Karpas-422 (cell line): Measurements from ENCODE around the gene ADAMTS14. TPM values are rescaled to one million over a fixed set of nuclear protein-coding genes. Genes with fewer than 3 reads are reported as not detected.

ENCODE experiments used
- DNase-seq: peaks from one replicate; pipeline ENCODE4 v3.0.0-alpha.2; 2015
- H2AFZ ChIP-seq: fragments of 200-600 bp; sonication (generic); 2 replicates; pipeline ENCODE4 v1.6.1; 2014; ENCODE audit warnings: antibody characterized with exemption, low read length, mixed read lengths
- H3K27ac ChIP-seq: fragments of 200-600 bp; sonication (generic); 2 replicates; pipeline ENCODE4 v1.5.1; 2014; ENCODE audit warnings: mild to moderate bottlenecking, low read length, moderate library complexity
- H3K27me3 ChIP-seq: fragments of 200-600 bp; sonication (generic); 2 replicates; pipeline ENCODE4 v1.6.1; 2014; ENCODE audit warnings: low read length, mixed read lengths
- H3K36me3 ChIP-seq: fragments of 200-600 bp; sonication (generic); 2 replicates; pipeline ENCODE4 v1.6.1; 2014; ENCODE audit warnings: low read length, mixed read lengths; ENCODE audit not compliant: insufficient read depth
- H3K4me1 ChIP-seq: fragments of 200-600 bp; sonication (generic); 2 replicates; pipeline ENCODE4 v1.6.1; 2014; ENCODE audit warnings: mild to moderate bottlenecking, low read length, mixed read lengths
- H3K4me2 ChIP-seq: fragments of 200-600 bp; sonication (generic); 2 replicates; pipeline ENCODE4 v1.6.1; 2014; ENCODE audit warnings: low read length, low read depth, mild to moderate bottlenecking; ENCODE audit not compliant: poor library complexity, severe bottlenecking
- H3K4me3 ChIP-seq: fragments of 200-600 bp; sonication (generic); 2 replicates; pipeline ENCODE4 v1.5.1; 2014; ENCODE audit warnings: mild to moderate bottlenecking, antibody characterized with exemption, low read length, mixed read lengths
- H3K79me2 ChIP-seq: fragments of 200-600 bp; sonication (generic); 2 replicates; pipeline ENCODE4 v1.6.1; 2014; ENCODE audit warnings: mild to moderate bottlenecking, low read length, mixed read lengths
- H3K9ac ChIP-seq: fragments of 200-600 bp; sonication (generic); 2 replicates; pipeline ENCODE4 v1.6.0; 2014; ENCODE audit warnings: low read length
- H3K9me2 ChIP-seq: fragments of 200-600 bp; sonication (generic), shearing (Covaris generic); replicated peaks from 2 replicates; pipeline ENCODE4 v1.6.0; 2014; ENCODE audit warnings: mild to moderate bottlenecking, low read length, moderate library complexity; ENCODE audit not compliant: insufficient read depth
- H3K9me3 ChIP-seq: fragments of 300-700, 200-600 bp; sonication (generic); 2 replicates; pipeline ENCODE4 v1.6.1; 2014; ENCODE audit warnings: low read length, mixed read lengths
- H4K20me1 ChIP-seq: fragments of 200-600 bp; sonication (generic); 2 replicates; pipeline ENCODE4 v1.6.1; 2014; ENCODE audit warnings: mild to moderate bottlenecking, antibody characterized with exemption, low read length, low read depth; ENCODE audit not compliant: insufficient read depth
- small RNA-seq: library from RNA; depleted of rRNA; stranded (forward); fragments of <200 nt; gene quantifications from one replicate; pipeline ENCODE3, GENCODE V24; 2014
- total RNA-seq: library from RNA; depleted of rRNA; stranded (reverse); fragments of >200 nt; shearing (Covaris generic); gene quantifications from 2 replicates; pipeline ENCODE4 v1.2.3, GENCODE V29; 2014; ENCODE audit warnings: low replicate concordance; rRNA removed

The ADAMTS14 gene
- total RNA-seq, 1 experiment from 2014 or later = not detected

DNA sequence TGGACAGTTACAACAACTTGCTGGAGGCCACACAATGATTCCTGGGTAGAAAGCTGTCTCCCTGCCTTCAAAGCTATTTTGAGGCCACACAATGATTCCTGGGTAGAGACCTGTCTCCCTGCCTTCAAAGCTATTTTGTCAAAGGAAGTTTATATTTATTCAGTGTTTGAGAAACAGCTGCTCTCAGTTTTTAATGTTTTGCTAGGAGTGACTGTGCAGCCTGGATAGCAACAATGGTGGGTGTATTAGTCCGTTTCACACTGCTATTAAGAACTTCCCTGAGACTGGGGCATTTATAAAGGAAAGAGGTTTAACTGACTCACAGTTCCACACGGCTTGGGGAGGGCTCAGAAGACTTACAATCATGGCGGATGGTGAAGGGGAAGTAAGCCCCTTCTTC is 139.6 kb downstream of the ADAMTS14 start:
- no peaks in the 10 kb centered on the region for H3K36me3 ChIP-seq
- no peaks in the 10 kb centered on the region for H3K27me3 ChIP-seq
- H3K79me2 ChIP-seq = peaks cover 7% of the 10 kb centered on the region
- H3K27ac ChIP-seq = no peak overlapping the region
- H3K4me2 ChIP-seq = no peak overlapping the region
- H3K4me1 ChIP-seq = peaks cover 8% of the 10 kb centered on the region
- H2AFZ ChIP-seq = no peak overlapping the region
- H3K9ac ChIP-seq = no peak overlapping the region
- no peaks in the 10 kb centered on the region for H3K9me3 ChIP-seq
- no peaks in the 10 kb centered on the region for H3K9me2 ChIP-seq
- DNase-seq = no peak
- no peaks in the 10 kb centered on the region for H4K20me1 ChIP-seq
- H3K4me3 ChIP-seq = no peak overlapping the region

Small RNA genes within 50 kb of the gene (small RNA-seq; reads per million reads assigned to genes)
- not detected for gene RPS26P40

Other genes with a start within 250 kb of the ADAMTS14 start
- gene NODAL, start 230.8 kb upstream of the ADAMTS14 start, total RNA-seq = not detected in 2 replicates
- 54.7 and 106 TPM in 2 replicates for gene PALD1, start 193.7 kb upstream of the ADAMTS14 start, total RNA-seq
- 0.26 and 1.5 TPM in 2 replicates for gene PRF1, start 69.8 kb upstream of the ADAMTS14 start, total RNA-seq
- not detected in 2 replicates for gene TBATA, start 112.9 kb downstream of the ADAMTS14 start, total RNA-seq
- gene SGPL1, start 143.4 kb downstream of the ADAMTS14 start, total RNA-seq = 26.0 and 26.3 TPM in 2 replicates
- gene PCBD1, start 216.1 kb downstream of the ADAMTS14 start, total RNA-seq = 73.7 and 76.4 TPM in 2 replicates